Osteoblast (primary cell): ENCODE data around the gene PHF19. TPM values are rescaled to one million over a fixed set of nuclear protein-coding genes. Genes with fewer than 3 reads are reported as not detected.

ENCODE experiments used
- DNase-seq: peaks from one replicate; pipeline ENCODE4 v3.0.0; 2011; ENCODE audit warnings: low spot score, mixed read lengths; ENCODE audit not compliant: insufficient read length; ENCODE audit errors: missing footprints
- H2AFZ ChIP-seq: 2 replicates; pipeline ENCODE4 v1.6.0; 2011; ENCODE audit warnings: mild to moderate bottlenecking, low read length
- H3K27ac ChIP-seq: 2 replicates; pipeline ENCODE4 v1.5.1; 2011; ENCODE audit warnings: mild to moderate bottlenecking, low read depth, low read length, moderate library complexity
- H3K27me3 ChIP-seq: 2 replicates; pipeline ENCODE4 v1.6.0; 2012; ENCODE audit warnings: mild to moderate bottlenecking, control low read depth, inconsistent platforms, low read length, moderate library complexity; ENCODE audit not compliant: insufficient read depth
- H3K36me3 ChIP-seq: 2 replicates; pipeline ENCODE4 v1.5.1; 2011; ENCODE audit warnings: mild to moderate bottlenecking, low read length, control low read depth, moderate library complexity; ENCODE audit not compliant: insufficient read depth
- H3K4me1 ChIP-seq: 2 replicates; pipeline ENCODE4 v1.5.1; 2011; ENCODE audit warnings: mild to moderate bottlenecking, low read length, control low read depth, moderate library complexity; ENCODE audit not compliant: insufficient read depth
- H3K4me2 ChIP-seq: 2 replicates; pipeline ENCODE4 v1.6.0; 2011; ENCODE audit warnings: mild to moderate bottlenecking, low read length; ENCODE audit not compliant: insufficient read depth
- H3K4me3 ChIP-seq: fragments of 200-600 bp; sonication (generic); 3 replicates; pipeline ENCODE4 v1.5.1; 2012; ENCODE audit warnings: mild to moderate bottlenecking, low read length, inconsistent platforms; ENCODE audit not compliant: insufficient read depth
- H3K79me2 ChIP-seq: 2 replicates; pipeline ENCODE4 v1.6.0; 2012; ENCODE audit warnings: mild to moderate bottlenecking, low read length, control low read depth, inconsistent platforms; ENCODE audit not compliant: insufficient read depth
- H3K9me3 ChIP-seq: 2 replicates; pipeline ENCODE4 v1.5.1; 2011; ENCODE audit warnings: low read depth, low read length, control low read depth
- H4K20me1 ChIP-seq: 2 replicates; pipeline ENCODE4 v1.6.0; 2012; ENCODE audit warnings: mild to moderate bottlenecking, low read length, control low read depth; ENCODE audit not compliant: insufficient read depth
- total RNA-seq: library from RNA; depleted of rRNA; stranded (reverse); fragments of >200 nt; gene quantifications from 2 replicates; pipeline ENCODE4 v1.2.3, GENCODE V29; 2012
- TF ChIP-seq, protein P1 (sequence below): IDR thresholded peaks from 2 replicates; pipeline ENCODE4 v1.5.1; 2011; ENCODE audit warnings: mild to moderate bottlenecking, low read depth, low read length, moderate library complexity; ENCODE audit errors: extremely low read depth

The PHF19 gene
- total RNA-seq, 1 donor, result 16.6 TPM

DNA sequence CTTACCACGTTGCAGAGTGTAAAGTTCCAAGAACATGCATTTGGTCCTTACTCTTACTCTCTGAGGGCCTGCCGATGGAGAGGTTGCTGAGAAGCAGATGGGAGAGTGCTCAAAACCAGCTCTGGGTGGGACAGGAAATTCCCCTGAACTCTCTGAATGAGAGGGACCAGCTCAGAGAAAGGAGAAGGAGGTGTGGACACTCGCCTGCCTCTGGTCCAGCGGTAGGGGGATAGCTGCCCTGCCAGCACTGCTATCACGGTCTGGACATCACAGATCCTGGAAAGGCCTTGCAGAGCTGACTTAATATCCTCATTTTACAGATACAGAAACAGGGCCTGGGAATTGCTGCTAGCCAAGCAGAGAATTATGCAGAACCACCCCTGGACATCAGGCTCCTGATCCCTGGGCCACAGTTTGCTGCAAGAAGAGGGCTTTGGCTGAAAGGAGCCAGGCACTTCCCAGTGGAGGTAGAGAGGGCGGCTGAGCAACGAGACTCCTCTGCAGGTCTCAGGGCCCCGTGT, 44.7 kb upstream of the PHF19 start:
- no peak overlapping the region for H3K4me3 ChIP-seq
- no peaks in the 10 kb centered on the region for H3K79me2 ChIP-seq
- no peak for DNase-seq
- H3K27me3 ChIP-seq, result no peaks in the 10 kb centered on the region
- TF ChIP-seq, protein P1, sequence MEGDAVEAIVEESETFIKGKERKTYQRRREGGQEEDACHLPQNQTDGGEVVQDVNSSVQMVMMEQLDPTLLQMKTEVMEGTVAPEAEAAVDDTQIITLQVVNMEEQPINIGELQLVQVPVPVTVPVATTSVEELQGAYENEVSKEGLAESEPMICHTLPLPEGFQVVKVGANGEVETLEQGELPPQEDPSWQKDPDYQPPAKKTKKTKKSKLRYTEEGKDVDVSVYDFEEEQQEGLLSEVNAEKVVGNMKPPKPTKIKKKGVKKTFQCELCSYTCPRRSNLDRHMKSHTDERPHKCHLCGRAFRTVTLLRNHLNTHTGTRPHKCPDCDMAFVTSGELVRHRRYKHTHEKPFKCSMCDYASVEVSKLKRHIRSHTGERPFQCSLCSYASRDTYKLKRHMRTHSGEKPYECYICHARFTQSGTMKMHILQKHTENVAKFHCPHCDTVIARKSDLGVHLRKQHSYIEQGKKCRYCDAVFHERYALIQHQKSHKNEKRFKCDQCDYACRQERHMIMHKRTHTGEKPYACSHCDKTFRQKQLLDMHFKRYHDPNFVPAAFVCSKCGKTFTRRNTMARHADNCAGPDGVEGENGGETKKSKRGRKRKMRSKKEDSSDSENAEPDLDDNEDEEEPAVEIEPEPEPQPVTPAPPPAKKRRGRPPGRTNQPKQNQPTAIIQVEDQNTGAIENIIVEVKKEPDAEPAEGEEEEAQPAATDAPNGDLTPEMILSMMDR, result no peak
- no peak overlapping the region for H2AFZ ChIP-seq
- H3K9me3 ChIP-seq, result no peaks in the 10 kb centered on the region
- no peaks in the 10 kb centered on the region for H4K20me1 ChIP-seq
- H3K36me3 ChIP-seq, result no peaks in the 10 kb centered on the region
- H3K4me1 ChIP-seq, result peaks cover 29% of the 10 kb centered on the region
- no peak overlapping the region for H3K27ac ChIP-seq
- no peak overlapping the region for H3K4me2 ChIP-seq

DNA sequence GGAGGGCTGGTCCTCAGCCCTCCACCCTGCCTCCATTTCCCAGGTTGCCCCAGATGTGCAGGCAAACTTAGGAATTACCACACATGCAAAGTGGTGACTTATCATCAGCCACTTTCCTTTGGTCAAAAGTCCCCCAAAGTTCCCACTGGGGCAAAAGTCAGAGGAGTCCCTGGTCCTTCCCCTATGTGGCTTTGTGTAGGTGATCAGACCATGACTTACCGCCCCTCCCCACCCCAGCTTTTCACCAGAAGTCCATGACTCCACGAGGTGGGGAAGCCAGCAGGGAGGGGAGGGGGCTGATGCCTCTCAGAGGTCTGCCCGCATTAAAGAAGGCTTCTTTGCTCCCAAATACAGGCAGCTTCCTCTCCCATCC, 43.8 kb upstream of the PHF19 start:
- no peak overlapping the region for H3K4me3 ChIP-seq
- no peaks in the 10 kb centered on the region for H3K27me3 ChIP-seq
- no peaks in the 10 kb centered on the region for H3K36me3 ChIP-seq
- DNase-seq, result no peak
- no peak overlapping the region for H2AFZ ChIP-seq
- H3K4me2 ChIP-seq, result no peak overlapping the region
- H3K9me3 ChIP-seq, result no peaks in the 10 kb centered on the region
- peaks cover 28% of the 10 kb centered on the region for H3K4me1 ChIP-seq
- no peak overlapping the region for H3K27ac ChIP-seq
- H3K79me2 ChIP-seq, result no peaks in the 10 kb centered on the region
- H4K20me1 ChIP-seq, result no peaks in the 10 kb centered on the region
- TF ChIP-seq, protein P1, result no peak

DNA sequence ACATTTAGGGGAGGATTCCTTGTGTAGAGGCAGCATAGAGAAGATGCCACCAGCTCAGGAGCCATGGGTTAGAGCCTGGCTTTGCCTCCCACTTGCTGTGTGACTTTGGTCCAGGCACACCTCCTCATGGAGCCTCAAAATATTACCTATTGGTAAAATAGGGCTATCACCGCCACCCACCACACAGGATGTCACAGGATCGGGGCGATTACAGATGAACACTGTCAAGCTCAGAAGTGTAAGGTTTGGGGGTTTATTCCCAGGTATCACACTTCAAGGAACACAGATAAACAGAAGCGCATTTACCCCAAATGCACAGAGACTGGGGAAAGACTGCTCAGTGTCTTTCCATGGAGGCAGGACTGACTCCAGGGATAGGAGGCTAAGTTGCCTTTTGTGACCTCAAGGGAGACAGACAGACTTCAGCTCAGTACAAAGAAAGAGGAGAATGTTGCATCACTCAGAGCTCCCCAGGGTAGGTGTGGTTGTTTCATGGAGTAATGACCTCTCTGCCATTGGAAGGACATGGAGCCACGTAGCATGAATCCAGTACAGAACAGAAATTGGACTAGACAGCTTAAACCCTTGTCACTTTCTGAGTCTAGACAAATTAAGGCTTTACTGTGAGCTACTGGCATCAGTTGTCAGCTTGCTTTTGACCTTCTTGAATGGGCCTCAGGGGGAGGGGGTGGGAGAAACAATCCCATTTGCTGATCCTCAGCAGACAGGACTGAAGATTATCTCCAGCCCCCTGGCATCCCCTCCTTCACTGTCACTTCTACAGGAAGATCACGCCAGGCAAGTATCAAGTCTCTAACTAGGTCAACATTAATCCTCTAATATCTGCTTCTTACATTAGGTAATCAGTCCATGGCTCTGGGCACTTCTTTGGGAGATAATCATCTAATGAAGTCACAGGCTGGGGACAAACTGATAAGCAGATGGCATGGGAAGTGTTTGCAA, 43.1 kb upstream of the PHF19 start:
- peaks cover 23% of the 10 kb centered on the region for H3K4me1 ChIP-seq

More for the DNA sequence above, 43.1 kb upstream of the PHF19 start:
- Histone ChIP-seq H3K27ac (no peak overlapping the region), H4K20me1 (no peaks in the 10 kb centered on the region), H3K36me3 (no peaks in the 10 kb centered on the region), H3K4me2 (no peak overlapping the region), H3K4me3 (no peak overlapping the region), H3K79me2 (no peaks in the 10 kb centered on the region), H3K9me3 (no peaks in the 10 kb centered on the region), H2AFZ (no peak overlapping the region), H3K27me3 (no peaks in the 10 kb centered on the region)
- TF ChIP-seq, protein P1, result no peak
- DNase-seq, result no peak
